HG02610 (cell line): Measurements from ENCODE around the gene EVPLL.
A peak's percentile ranks its signal among the peaks of the same experiment; 100 is the strongest.
"Not testable (repeated sequence)": the region's sequence is repeated elsewhere in the genome, so short reads cannot be mapped to it uniquely, and the experiment has no call there.

Experiments used
- ATAC-seq: cut with Tn5 transposase; IDR thresholded peaks from one replicate; pipeline ENCODE4 v1.9.1; 2021; ENCODE audit warnings: mild to moderate bottlenecking, moderate library complexity; ENCODE audit not compliant: unreplicated experiment

Gene EVPLL

DNA sequence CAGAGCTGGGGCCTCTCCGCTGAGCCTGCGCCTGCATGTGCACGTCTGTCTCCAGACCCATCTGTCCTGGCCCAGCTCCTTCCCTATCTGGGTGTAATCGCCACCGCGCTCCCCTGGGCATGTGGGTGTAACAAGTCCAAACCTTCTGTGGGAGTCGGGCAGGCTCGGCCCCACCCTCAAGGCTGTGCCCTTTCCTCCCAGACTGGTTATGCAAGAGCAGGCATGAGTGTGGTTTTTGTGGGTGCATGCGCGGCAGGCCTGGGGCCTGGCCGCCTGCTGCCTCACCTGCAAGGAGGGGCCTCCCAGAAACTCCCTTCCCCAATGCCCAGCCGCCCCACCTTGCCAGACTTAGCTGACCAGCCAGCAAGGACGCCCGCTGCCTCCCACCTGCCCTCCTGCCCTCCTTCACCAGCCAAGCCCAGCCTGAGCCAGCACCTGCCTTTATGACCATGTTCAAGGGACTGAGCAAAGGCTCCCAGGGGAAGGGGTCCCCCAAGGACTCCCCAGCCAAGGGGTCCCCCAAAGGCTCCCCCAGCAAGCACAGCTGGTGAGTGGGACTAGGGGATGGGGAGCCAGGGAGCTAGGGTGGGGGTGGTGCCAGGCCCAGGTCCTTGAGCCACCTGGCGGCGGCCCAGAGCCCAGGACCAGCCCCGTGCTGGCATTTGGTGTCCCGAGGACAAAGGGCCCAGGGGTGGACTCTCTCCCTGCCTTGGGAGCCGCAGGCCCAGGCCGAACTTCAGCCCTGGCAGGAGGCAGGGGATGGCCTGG, at the start of gene EVPLL:
TSS of gene EVPLL (plus strand) at position 342 of the 768 bp plus-strand sequence. CDS start 3,160 bp downstream, outside the sequence.
- no peak for ATAC-seq

DNA sequence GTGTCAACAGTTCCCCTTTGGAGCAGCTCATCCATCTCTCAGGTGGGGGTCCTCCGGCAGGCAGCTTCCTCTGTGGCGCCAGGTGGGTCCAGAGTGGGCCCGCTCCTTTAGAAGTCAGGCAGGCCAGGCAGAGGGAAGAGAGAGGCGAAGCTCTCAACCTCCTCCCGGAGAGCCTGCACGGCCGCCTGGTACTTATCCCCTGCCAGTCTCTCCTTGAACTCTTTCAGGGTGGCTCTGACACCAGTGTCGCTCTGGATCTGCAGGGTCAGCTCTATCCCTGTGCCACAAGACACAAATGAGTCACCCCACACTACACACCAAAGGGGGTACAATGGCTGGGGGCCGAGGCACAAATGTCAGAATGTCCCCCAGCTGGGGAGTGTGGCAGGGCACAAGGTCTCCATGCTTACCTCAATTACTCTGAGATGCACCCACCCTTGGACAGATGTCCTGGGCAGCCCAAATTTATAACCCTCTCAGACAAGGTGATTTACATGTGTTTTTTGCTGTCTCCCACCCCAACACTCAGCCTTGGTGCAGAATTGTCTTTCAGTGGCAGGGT, 48.9 kb upstream of the EVPLL start:
- no peak for ATAC-seq

DNA sequence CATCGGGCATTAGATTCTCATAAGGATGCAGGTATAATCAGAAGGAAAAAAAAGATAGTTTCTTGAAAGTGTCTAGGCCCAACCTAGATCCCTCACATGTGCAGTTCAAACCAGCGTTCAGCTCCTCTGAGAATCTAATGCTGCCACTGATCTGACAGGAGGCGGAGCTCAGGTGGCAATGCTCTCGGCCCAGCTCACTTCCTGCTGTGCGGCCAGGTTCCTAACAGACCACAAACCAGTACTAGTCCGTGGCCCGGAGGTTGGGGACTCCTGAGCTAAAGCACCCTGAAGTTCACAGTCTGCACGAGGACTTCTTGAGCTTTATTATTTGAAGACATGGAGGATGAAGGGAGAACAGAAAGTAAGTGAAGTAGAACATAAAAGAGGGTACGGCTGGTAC, 45.7 kb upstream of the EVPLL start:
- no peak for ATAC-seq

DNA sequence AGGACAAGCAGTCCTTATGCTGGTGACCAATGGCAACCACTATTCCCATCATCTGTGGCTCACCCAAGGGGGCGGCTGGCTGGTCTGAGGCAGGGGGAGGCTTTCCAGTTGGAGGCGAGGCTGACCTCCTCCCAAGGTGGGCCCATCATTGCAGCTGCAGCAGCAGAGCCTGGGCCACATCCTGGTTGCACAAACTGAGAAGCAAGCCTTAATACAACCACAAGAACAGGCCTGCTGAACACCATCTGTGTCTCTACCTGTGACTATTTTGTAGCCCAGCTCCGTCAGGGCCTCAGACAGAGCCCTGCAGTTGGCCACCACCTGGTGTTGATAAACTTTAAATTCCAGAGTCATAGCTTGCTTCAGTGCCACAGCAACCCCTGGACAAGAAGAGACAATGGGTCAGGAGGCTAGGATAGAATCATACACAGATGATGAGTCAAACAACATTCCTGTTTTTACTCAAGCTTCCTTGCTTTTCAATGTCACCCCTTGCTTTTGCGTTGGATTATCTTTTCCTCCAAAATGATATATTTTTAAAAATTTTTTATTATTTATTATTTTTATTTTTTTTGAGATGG, 44.6 kb upstream of the EVPLL start:
- ATAC-seq = no peak

DNA sequence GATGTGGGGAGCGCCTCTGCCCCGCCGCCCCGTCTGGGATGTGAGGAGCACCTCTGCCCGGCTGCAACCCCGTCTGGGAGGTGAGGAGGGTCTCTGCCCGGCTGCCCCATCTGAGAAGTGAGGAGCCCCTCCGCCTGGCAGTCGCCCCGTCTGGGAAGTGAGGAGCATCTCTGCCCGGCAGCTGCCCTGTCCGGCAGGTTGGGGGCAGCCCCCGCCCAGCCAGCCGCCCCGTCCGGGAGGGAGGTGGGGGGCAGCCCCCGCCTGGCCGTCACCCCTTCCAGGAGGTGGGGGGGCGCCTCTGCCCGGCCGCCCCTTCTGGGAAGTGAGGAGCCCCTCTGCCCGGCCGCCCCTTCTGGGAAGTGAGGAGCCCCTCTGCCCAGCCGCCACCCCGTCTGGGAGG, 39.4 kb upstream of the EVPLL start:
- ATAC-seq = not testable (repeated sequence)

DNA sequence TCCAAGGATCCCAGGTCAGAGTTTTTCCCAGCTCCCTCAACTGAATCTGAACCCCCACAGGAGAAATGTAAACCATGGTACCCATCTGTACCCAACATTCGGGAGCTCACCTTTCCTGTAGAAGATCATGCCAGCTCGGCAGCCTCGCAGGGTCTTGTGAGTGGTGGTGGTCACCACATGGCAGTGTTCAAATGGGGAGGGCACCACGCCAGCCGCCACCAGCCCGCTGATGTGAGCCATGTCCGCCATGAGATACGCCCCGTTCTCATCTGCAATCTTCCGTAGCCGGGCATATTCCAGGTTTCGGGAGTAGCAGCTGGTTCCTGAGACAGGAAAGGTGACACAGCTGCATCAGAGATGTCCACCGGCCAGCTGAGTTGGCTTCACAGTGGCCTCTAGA, 37.6 kb upstream of the EVPLL start:
- no peak for ATAC-seq

DNA sequence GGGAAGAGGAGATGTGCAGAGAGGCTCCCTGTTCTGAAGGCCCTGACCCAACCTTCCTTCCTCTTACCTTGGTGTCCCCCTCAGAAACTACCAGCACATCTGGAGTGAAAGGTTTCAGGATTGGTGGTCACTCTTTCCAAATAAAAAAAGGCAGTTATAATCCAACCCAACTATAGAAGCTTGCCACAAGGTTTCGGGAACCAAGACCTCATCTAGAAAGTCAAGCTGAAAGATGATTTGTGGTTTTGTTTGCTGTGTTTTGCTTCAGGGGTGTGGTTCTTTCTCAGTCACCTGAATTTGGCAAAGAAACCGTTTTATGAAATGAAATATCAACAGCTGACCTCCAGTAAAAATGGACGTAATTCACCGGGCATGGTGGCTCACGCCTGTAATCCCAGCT, 33.6 kb upstream of the EVPLL start:
- no peak for ATAC-seq

DNA sequence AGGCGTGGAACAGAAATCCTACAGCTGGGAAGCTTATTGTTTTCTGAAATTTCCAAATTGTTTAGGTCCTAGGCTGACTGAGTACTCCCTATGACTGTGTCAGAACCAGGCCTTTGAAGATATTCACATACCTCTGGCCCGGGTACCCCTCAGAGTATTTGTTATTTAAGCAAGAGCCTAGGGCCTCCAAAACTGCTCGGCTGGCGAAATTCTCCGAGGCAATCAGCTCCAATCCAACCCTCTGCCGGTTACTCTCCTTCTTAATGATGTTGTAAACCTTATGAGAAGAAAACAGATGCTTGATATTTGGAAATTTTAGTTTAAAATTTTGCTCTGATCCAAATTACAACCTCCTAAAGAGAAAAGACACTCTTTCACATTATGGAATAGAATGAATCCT, 24.0 kb upstream of the EVPLL start:
- ATAC-seq = no peak

DNA sequence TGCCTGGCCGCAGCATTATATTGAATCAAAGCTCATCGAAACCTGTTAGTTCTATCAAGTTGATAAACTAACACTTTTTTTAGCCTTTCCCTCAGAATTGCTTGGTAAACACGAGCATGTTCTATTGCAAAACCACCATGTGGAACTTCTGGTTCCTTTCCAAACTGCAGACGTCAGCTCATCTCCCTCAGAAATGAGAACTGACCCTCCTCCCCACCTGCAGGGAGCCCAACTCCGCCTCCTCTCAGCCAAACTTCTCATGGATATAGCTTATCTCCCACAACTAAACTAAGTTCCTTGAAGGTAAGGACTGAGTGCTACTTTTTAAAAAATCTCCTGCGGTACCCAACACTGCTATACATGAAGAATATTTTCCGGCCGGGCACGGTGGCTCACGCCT, 21.0 kb upstream of the EVPLL start:
- no peak for ATAC-seq

DNA sequence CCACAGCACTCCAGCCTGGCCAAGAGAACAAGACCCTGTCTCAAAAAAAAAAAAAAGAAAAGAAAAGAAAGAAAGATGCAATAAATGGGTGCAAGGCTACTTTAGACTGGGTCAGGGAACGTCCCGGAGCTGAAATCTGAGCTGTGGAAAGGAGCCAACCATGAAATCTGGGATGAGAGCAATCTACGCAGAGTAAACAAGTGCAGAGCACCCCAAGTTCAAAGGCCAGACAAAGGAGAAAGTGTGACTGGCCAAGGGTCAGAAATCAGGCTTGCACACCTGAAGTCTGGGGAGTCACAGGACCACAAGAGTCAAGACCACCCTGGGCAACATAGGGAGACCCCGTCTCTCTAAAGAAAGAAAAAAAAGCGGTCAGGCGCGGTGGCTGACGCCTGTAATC, 17.1 kb upstream of the EVPLL start:
- ATAC-seq = no peak

DNA sequence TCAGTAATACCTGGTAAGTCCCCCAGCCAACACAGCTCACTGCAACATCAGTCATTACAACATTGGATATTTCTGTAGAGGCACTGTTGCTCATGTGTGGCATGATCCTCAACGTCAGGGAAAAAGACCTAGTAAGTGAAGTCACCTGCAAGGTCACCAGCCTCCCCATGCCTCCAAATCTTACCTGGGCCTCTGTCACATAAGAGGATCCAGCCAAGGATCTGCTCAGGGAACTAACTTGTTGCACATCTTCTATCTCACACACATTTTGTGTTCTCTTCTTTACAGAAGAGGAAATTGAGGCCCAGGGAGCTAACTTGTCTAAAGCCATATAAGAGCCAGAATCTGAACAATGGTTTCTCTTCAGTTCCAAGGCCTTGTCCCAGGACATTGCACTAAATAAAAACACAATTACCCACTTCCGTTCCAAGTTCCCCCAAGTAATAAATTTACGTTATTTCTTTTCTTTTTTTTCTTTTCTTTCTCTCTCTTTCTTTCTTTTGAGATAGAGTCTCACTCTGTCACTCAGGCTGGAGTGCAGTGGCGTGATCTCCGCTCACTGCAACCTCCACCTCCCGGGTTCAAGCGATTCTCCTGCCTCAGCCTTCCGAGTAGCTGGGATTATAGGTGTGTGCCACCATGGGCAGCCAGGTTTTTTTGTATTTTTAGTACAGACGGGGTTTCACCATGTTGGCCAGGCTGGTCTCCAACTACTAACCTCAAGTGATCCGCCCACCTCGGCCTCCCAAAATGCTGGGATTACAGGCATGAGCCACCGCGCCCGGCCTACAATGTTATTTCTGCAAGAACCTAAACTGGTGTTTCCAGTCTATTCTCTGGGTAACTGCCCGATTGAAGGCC, 15.5 kb upstream of the EVPLL start:
- ATAC-seq = no peak

DNA sequence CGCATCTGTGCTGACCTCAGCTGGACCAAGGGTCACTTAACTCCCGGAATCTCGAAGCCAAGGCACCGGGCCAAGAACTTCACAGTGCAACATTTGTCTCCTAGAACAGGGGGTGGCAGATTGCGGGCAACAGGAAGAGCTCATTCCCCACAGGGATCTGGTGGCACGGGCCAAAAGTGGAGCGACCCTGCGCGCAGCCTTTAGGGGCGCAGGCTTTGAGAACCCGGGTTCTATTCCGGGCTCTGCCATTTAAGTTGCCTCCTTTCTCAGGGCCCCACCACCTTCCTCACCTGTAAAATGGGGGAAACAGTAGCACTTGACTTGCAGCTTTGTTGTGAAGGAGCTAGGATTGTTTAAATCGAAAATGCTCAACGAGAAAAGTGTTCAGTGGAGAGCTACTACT, 14.9 kb upstream of the EVPLL start:
- ATAC-seq = no peak

DNA sequence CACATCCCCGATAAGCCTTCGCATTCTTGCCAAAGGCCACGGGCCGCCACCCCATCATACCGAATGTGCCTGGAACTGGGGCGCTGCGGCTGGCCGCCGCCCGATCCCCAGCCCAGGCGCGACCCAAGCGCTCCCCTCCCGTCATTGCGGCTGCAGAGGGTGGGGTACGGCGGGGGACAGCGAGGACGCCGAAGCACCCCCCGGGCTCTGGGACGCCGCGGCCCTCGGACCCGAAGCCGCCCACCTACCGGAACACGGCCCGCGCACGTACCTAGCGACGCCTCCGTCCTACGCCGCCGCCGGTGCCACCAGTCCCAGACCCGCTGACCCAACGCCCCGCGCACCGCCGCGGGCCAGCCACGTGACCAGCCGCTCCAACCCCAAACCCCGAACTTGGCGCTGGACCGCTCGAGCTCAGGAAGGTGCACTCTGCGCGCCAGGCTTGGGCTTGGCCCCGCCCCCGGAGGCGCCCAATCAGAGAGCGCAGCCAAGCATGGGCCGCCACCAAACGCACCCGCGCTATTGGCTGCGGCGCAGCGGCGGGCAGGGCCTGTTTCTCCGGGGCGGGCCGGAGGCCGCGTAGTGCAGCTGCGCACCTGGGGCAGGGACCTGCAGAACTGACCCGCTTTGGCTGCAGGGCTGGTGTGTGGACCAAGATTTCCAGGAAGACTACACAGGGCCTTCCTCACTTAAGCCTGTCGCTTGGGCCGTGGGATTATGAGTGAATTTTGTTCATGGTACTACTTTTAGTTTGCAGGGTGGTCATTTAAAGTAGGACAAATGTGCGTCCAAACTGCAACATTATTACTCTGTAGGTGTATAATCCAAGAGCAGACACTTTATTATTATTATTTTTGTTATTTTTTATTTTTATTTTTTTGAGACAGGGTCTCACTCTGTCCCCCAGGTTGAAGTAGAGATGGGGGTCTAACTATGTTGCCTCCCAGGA, 14.2 kb upstream of the EVPLL start, which contains the start of gene SHMT1:
TSS of gene SHMT1 (minus strand) at position 450 of the 949 bp plus-strand sequence. CDS start 7,569 bp downstream, outside the sequence.
- peak; percentile 97 for ATAC-seq

DNA sequence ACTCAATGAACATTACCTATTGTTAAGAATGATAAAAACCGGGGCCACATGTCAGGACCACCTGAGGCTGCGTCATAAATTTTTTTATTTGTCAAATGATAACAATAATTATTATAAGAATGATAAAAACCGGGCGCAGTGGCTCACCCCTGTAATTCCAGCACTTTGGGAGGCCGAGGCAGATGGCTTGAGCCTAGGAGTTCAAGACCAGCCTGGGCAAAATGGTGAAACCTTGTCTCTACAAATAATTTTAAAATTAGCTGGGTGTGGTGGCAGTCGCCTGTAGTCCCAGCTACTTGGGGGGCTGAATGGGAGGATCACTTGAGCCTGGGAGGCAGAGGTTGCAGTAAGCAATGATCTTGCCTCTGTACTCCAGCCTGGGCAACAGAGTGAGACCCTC, 13.4 kb upstream of the EVPLL start:
- no peak for ATAC-seq

DNA sequence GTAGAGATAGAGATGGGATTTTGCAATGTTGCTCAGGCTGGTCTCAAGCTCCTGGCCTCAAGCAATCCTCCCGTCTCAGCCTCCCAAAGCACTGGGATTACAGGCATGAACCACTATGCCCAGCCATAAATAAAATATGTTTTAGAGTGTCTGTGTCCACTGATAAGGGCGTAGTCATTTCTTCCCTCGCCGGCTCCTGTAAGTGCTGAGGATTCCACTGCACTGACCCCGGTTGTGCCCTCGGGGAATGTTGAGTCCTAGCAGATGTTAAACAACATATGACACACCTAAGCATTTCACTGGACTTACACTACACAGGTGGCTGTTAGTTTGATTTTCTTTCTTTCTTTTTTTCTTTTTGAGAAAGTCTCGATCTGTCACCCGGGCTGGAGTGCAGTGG, 8.6 kb upstream of the EVPLL start:
- ATAC-seq = no peak

DNA sequence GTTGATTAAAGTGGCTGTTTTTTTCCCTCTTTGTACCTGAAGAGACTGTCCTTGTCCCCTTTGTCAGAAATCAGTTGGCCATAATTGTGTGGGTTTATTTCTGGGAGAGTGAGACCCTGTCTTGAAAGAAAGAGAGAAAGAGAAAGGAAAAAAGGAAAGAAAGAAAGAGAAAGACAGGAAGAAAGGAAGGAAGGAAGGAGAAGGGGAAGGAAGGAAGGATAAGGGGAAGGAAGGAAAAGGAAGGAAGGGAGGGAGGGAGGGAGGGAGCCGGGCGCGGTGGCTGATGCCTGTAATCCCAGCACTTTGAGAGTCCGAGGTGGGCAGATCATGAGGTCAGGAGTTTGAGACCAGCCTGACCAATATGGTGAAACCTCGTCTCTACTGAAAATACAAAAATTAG, 6.8 kb upstream of the EVPLL start:
- ATAC-seq = no peak

DNA sequence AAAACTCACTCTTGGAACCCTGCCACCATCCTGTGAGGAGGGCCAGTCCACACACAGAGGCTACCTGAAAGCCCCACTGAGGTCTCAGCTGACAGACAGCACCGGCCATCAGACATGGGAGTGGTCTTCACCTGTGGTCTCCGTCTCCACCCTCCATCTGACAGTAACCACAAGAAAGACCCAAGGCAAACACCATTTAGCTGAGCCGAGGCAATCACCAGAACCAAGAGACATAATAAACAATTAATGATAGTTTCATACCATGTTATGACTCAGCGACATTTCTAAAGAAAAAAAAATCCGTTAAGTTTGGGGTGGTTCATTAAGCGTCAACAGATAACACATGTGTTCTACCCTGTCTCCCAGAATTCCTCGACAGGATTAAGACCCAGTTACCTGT, 6.1 kb upstream of the EVPLL start:
- ATAC-seq = no peak

DNA sequence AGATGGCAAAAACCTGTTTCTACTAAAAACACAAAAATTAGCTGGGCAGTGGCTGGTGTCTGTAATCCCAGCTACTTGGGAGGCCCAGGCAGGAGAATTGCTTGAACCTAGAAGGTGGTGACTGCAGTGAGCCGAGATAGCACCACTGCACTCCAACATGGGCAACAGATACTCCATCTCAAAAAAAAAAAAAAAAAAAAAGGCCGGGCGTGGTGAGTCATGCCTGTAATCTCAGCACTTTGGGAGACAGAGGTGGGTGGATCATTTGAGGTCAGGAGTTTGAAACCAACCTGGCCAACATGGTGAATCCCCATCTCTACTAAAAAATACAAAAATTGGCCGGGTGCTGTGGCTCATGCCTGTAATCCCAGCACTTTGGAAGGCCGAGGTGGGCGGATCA, 4.4 kb upstream of the EVPLL start:
- ATAC-seq = not testable (repeated sequence)

DNA sequence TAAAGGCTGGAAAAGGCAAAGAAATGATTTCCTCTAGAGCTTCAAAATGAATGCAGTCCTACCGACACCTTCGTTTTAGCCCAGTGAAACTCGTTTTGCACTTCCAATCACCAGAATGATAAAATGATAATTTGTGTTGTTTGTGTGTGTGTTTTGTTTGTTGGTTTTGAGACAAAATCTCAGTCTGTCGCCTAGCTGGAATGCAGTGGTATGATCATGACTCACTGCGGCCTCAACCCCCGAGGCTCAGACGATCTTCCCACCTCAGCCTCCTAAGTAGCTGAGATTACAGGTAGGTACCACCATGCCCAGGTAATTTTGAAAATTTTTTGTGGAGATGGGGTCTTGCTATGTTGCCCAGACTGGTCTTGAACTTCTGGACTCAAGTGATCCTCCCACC, 3.4 kb upstream of the EVPLL start:
- no peak for ATAC-seq

DNA sequence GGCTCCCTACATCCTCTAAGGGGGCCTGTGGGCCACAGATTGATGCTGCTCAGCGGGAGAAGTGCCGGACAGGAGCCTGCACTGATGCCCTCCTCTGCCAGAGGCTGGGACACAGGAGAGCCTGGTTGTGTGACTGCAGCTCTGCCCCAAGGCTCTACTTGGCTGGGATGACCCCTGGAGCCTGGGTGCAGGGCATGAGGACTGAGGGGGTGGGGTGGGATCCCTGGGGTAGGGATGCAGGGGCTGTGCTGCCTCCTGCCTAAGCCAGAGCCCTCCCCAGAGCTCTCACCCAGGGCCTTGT, 577 bp downstream of the EVPLL start:
- ATAC-seq = no peak
